Endothelial cell of umbilical vein (primary cell): ENCODE measurements around the gene C1orf105. TPM values are rescaled to one million over a fixed set of nuclear protein-coding genes. Genes with fewer than 3 reads are reported as not detected.

Experiments
- BruUV-seq: library from RNA; stranded (reverse); fragments of 400-500 nt; replicated peaks from 2 replicates; lab custom pipeline; 2021; lab: Mats Ljungman, UMichigan
- CTCF ChIA-PET: fragments of 300-600, 350-600 bp; sonication (Branson Sonifier 250); formaldehyde crosslinking; loops from one replicate; lab custom pipeline; 2021; ENCODE audit warnings: antibody characterized with exemption, inconsistent platforms; lab: Charles Lee
- POLR2A ChIA-PET: fragments of 300-600, 350-600 bp; sonication (Branson Sonifier 250); formaldehyde crosslinking; loops from one replicate; lab custom pipeline; 2021; ENCODE audit warnings: antibody characterized with exemption, inconsistent platforms; lab: Charles Lee
- DNase-seq: peaks from one replicate; pipeline ENCODE4 v3.0.0-alpha.2; 2011; ENCODE audit warnings: low read depth, low spot score
- FAIRE-seq: peaks from 2 replicates; lab custom pipeline; 2011; peaks lifted over from hg19 to GRCh38; lab: Jason Lieb, UNC
- H2AFZ ChIP-seq: 2 replicates; pipeline ENCODE4 v1.6.0; 2012; ENCODE audit warnings: low read depth, low read length, control low read depth, inconsistent platforms
- H3K27ac ChIP-seq: 2 replicates; pipeline ENCODE4 v1.5.1; 2011; ENCODE audit warnings: low read depth, mild to moderate bottlenecking, control low read depth, low read length, moderate library complexity; ENCODE audit not compliant: insufficient read depth
- H3K27me3 ChIP-seq, 2 experiments: 2 replicates each; pipeline versions ENCODE4 v1.6.0 to v1.6.1; 2011; ENCODE audit warnings: low read length in 2 of 2, mixed read lengths in 1 of 2; ENCODE audit not compliant: control insufficient read depth in 2 of 2, insufficient read depth in 2 of 2
- H3K36me3 ChIP-seq, 2 experiments: 2 replicates in 1 of 2; 3 replicates in 1 of 2; pipeline ENCODE4 v1.5.1; 2011; ENCODE audit warnings: low read length in 2 of 2, mild to moderate bottlenecking in 1 of 2, moderate library complexity in 1 of 2; ENCODE audit not compliant: control insufficient read depth in 2 of 2, insufficient read depth in 2 of 2; ENCODE audit errors: extremely low read depth in 1 of 2
- H3K4me1 ChIP-seq: 3 replicates; pipeline ENCODE4 v1.5.1; 2011; ENCODE audit warnings: mild to moderate bottlenecking, low read length; ENCODE audit not compliant: control insufficient read depth, insufficient read depth; ENCODE audit errors: extremely low read depth
- H3K4me2 ChIP-seq: 2 replicates; pipeline ENCODE4 v1.6.1; 2011; ENCODE audit warnings: low read length, control low read depth, mixed read lengths; ENCODE audit not compliant: insufficient read depth
- H3K4me3 ChIP-seq, 3 experiments: fragments of 200-600 bp in 1 of 3; sonication (generic), shearing (Covaris generic) in 1 of 3; replicated peaks in 1 of 3; 2 replicates each; pipeline ENCODE4 v1.5.1; 2011 to 2016; ENCODE audit warnings: control low read depth in 3 of 3, low read length in 3 of 3, mild to moderate bottlenecking in 2 of 3, inconsistent platforms in 1 of 3, low read depth in 1 of 3, moderate library complexity in 1 of 3; ENCODE audit not compliant: insufficient read depth in 1 of 3
- H3K79me2 ChIP-seq: 2 replicates; pipeline ENCODE4 v1.6.0; 2012; ENCODE audit warnings: low read length, inconsistent platforms; ENCODE audit not compliant: control insufficient read depth, insufficient read depth
- H3K9ac ChIP-seq: replicated peaks from 2 replicates; pipeline ENCODE3; 2011; ENCODE audit warnings: low read length, control low read depth; ENCODE audit not compliant: insufficient read depth; ENCODE audit errors: extremely low read depth
- H3K9me1 ChIP-seq: replicated peaks from 3 replicates; pipeline ENCODE4 v1.6.0; 2011; ENCODE audit warnings: mild to moderate bottlenecking, low read length; ENCODE audit not compliant: control insufficient read depth, insufficient read depth; ENCODE audit errors: extremely low read depth
- H3K9me3 ChIP-seq: replicated peaks from 2 replicates; pipeline ENCODE4 v1.5.1; 2012; ENCODE audit warnings: low read length, inconsistent platforms; ENCODE audit not compliant: control insufficient read depth, insufficient read depth
- H4K20me1 ChIP-seq: replicated peaks from 2 replicates; pipeline ENCODE3; 2011; ENCODE audit warnings: mild to moderate bottlenecking, low read length; ENCODE audit not compliant: control insufficient read depth, insufficient read depth; ENCODE audit errors: extremely low read depth
- EZH2 ChIP-seq: IDR thresholded peaks from 2 replicates; pipeline ENCODE4 v1.6.1; 2012; ENCODE audit warnings: borderline replicate concordance, low read depth, mild to moderate bottlenecking, moderate library complexity, low read length, inconsistent platforms; ENCODE audit not compliant: severe bottlenecking
- FOS ChIP-seq: IDR thresholded peaks from 2 replicates; pipeline ENCODE4 v1.6.1; 2011; ENCODE audit warnings: mild to moderate bottlenecking, low read length, moderate library complexity, borderline replicate concordance; ENCODE audit not compliant: insufficient read depth
- JUN ChIP-seq: IDR thresholded peaks from 2 replicates; pipeline ENCODE4 v1.6.1; 2011; ENCODE audit warnings: borderline replicate concordance, low read depth; ENCODE audit not compliant: insufficient read length, insufficient read depth
- MYC ChIP-seq: IDR thresholded peaks from one replicate; pipeline ENCODE4 v1.6.1; 2011; ENCODE audit warnings: mild to moderate bottlenecking, low read depth, low read length
- POLR2A ChIP-seq: IDR thresholded peaks from 2 replicates; pipeline ENCODE4 v1.6.1; 2012; ENCODE audit warnings: low read depth, mild to moderate bottlenecking, control low read depth, low read length
- POLR2AphosphoS5 ChIP-seq: IDR thresholded peaks from 2 replicates; pipeline ENCODE4 v1.6.1; 2012; ENCODE audit warnings: low read depth, mild to moderate bottlenecking, control low read depth, low read length, moderate library complexity; ENCODE audit not compliant: insufficient read depth
- dilution Hi-C: fragments of 300-500 bp; cut with MboI; formaldehyde crosslinking; loops from one replicate; pipeline ENCODE4 v1.15.0; 2019; ENCODE audit warnings: low sequenced_read_pairs; ENCODE audit not compliant: extremely low pct_ligation_motif_present
- intact Hi-C: fragments of 100-400 bp; cut with micrococcal nuclease; formaldehyde crosslinking; loops from one replicate; pipeline ENCODE4 v1.10.0; 2022
- polyA plus RNA-seq, 4 experiments: library from polyadenylated mRNA; depleted of rRNA in 3 of 4; stranded (reverse) in 3 of 4; unstranded in 1 of 4; fragments of >200 nt; gene quantifications; 2 replicates each; pipeline versions ENCODE4 v1.2.1 to v1.2.3, GENCODE V29; 2011 to 2012; ENCODE audit warnings: missing spikeins in 1 of 4
- total RNA-seq: library from RNA; stranded (reverse); gene quantifications from 2 replicates; pipeline ENCODE4 v1.2.3, GENCODE V29; 2021
- TF ChIP-seq, protein P1 (sequence below): IDR thresholded peaks from 2 replicates; pipeline ENCODE4 v1.6.1; 2011; ENCODE audit not compliant: insufficient read depth, insufficient read length
- TF ChIP-seq, protein P2 (sequence below), 2 donors: IDR thresholded peaks; 1 replicate in 1 of 2; 2 replicates in 1 of 2; pipeline ENCODE4 v1.5.1; 2011; ENCODE audit warnings: low read length in 2 of 2, mild to moderate bottlenecking in 2 of 2, moderate library complexity in 2 of 2, control low read depth in 1 of 2, inconsistent platforms in 1 of 2, low read depth in 1 of 2; ENCODE audit not compliant: insufficient read depth in 1 of 2; ENCODE audit errors: extremely low read depth in 1 of 2

C1orf105 gene
- total and polyA plus RNA-seq, 2 donors (not counting 3 experiments of a cell fraction or from before 2014, with no cell fraction given), result not detected

DNA sequence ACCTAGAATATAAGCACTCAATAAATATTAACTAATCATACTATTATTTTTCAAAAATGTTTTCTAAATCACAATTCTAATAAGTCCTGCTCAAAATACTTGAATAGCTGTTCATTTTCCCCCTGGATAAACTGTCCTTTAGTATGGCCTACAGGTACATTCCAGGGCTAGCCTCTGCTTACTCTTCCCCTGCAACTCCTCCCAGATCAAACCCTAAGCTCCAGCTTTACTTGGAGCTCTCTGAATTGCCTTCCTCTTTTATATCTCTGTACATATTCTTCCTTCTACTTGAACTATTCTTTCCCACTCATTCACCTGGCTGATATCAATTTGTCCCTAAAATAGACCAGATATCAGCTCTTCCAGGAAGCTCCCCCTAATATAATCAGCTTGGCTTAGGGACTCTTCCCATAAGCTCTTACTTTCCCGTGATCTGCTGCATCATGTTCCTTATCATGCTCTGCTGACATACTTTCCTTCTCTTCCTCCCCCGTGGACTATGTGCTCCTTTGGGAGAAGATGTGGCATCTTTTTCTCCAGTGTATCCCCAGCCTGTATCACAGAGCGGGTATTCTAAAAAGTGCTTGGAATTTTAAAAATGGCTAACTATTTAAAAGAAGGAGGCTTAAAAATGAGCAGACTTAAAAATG is 66.4 kb downstream of the C1orf105 start:
- no peak for FAIRE-seq
- no TSS peak for BruUV-seq
- Histone ChIP-seq H3K9ac (no peak overlapping the region), H3K4me2 (no peak overlapping the region), H3K4me1 (no peaks in the 10 kb centered on the region), H3K4me3 (no peak overlapping the region), H3K9me3 (no peaks in the 10 kb centered on the region), H4K20me1 (no peaks in the 10 kb centered on the region), H3K27ac (no peak overlapping the region), H3K36me3 (no peaks in the 10 kb centered on the region), H3K79me2 (no peaks in the 10 kb centered on the region), H2AFZ (no peak overlapping the region), H3K9me1 (no peaks in the 10 kb centered on the region), H3K27me3 (peaks cover 19 to 52% of the 10 kb centered on the region in 2 experiments)
- TF ChIP-seq, protein P1, sequence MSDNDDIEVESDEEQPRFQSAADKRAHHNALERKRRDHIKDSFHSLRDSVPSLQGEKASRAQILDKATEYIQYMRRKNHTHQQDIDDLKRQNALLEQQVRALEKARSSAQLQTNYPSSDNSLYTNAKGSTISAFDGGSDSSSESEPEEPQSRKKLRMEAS, result no peak
- TF ChIP-seq POLR2AphosphoS5 (no peak), POLR2A (no peak), JUN (no peak), EZH2 (no peak), FOS (no peak), MYC (no peak)
- TF ChIP-seq, protein P2, sequence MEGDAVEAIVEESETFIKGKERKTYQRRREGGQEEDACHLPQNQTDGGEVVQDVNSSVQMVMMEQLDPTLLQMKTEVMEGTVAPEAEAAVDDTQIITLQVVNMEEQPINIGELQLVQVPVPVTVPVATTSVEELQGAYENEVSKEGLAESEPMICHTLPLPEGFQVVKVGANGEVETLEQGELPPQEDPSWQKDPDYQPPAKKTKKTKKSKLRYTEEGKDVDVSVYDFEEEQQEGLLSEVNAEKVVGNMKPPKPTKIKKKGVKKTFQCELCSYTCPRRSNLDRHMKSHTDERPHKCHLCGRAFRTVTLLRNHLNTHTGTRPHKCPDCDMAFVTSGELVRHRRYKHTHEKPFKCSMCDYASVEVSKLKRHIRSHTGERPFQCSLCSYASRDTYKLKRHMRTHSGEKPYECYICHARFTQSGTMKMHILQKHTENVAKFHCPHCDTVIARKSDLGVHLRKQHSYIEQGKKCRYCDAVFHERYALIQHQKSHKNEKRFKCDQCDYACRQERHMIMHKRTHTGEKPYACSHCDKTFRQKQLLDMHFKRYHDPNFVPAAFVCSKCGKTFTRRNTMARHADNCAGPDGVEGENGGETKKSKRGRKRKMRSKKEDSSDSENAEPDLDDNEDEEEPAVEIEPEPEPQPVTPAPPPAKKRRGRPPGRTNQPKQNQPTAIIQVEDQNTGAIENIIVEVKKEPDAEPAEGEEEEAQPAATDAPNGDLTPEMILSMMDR (IDR thresholded peaks at IDR 0.05; ENCODE audit: extremely low read depth in 1 of 2, insufficient read depth in 1 of 2, low read depth in 1 of 2, low read length in 2 of 2), result no peak
- ChIA-PET POLR2A (no interaction called here), CTCF (interaction anchor here (1.0 to 2.2 kb wide), 6 partner anchors 9 to 484 kb away, joined by 3 to 8 read pairs (median 4); no protein-coding TSS in a partner anchor)
- dilution Hi-C loops, result no loop called here
- no peak for DNase-seq
- intact Hi-C loops, result no loop called here
